Measurements from ENCODE around the gene CCHCR1.

CCHCR1 gene

GRCh38 chr6:31135710-31136109, 21.9 kb downstream of the CCHCR1 start:
- no peak overlapping the region for H3K4me3 ChIP-seq (ENCODE audit: low read depth, low read length)
- in situ Hi-C loops (cut with HindIII; ENCODE audit: low sequenced_read_pairs): no loop called here
- TF ChIP-seq CTCF (IDR thresholded peaks at IDR 0.05; ENCODE audit: low read depth, low read length, missing control alignments): no peak
- no peak for DNase-seq (ENCODE audit: low read depth)

- TF ChIP-seq CTCF (IDR thresholded peaks at IDR 0.05; ENCODE audit: low read depth, low read length, missing control alignments): no peak
- DNase-seq (ENCODE audit: low read depth): no peak
- in situ Hi-C loops (cut with HindIII; ENCODE audit: low sequenced_read_pairs): no loop called here
- no peak overlapping the region for H3K4me3 ChIP-seq (ENCODE audit: low read depth, low read length)
Observed at GRCh38 chr6:31132806-31133205, 24.8 kb downstream of the CCHCR1 start.

- no peak for DNase-seq (ENCODE audit: low read depth)
- in situ Hi-C loops (cut with HindIII; ENCODE audit: low sequenced_read_pairs): no loop called here
- no peak for TF ChIP-seq CTCF (IDR thresholded peaks at IDR 0.05; ENCODE audit: low read depth, low read length, missing control alignments)
- no peak overlapping the region for H3K4me3 ChIP-seq (ENCODE audit: low read depth, low read length)
Observed at GRCh38 chr6:31131595-31131994, 26.0 kb downstream of the CCHCR1 start.

- in situ Hi-C loops (cut with HindIII; ENCODE audit: low sequenced_read_pairs): no loop called here
- no peak overlapping the region for H3K4me3 ChIP-seq (ENCODE audit: low read depth, low read length)
- no peak for TF ChIP-seq CTCF (IDR thresholded peaks at IDR 0.05; ENCODE audit: low read depth, low read length, missing control alignments)
- DNase-seq (ENCODE audit: low read depth): no peak
Observed at GRCh38 chr6:31130751-31131150, 26.9 kb downstream of the CCHCR1 start.

GRCh38 chr6:31129130-31129529, 28.5 kb downstream of the CCHCR1 start:
- no peak for TF ChIP-seq CTCF (IDR thresholded peaks at IDR 0.05; ENCODE audit: low read depth, low read length, missing control alignments)

GRCh38 chr6:31128093-31128676, 29.4 kb downstream of the CCHCR1 start:
- H3K4me3 ChIP-seq (ENCODE audit: low read depth, low read length): no peak overlapping the region
- TF ChIP-seq CTCF (IDR thresholded peaks at IDR 0.05; ENCODE audit: low read depth, low read length, missing control alignments): peak; percentile 92
- in situ Hi-C loops (cut with HindIII; ENCODE audit: low sequenced_read_pairs): no loop called here
- no peak for DNase-seq (ENCODE audit: low read depth)

More at GRCh38 chr6:31129130-31129529, 28.5 kb downstream of the CCHCR1 start:
- DNase-seq (ENCODE audit: low read depth): no peak
- no peak overlapping the region for H3K4me3 ChIP-seq (ENCODE audit: low read depth, low read length)
- in situ Hi-C loops (cut with HindIII; ENCODE audit: low sequenced_read_pairs): no loop called here
